OCI-LY3 (cell line): ENCODE results near the gene NECAB2.

Source experiments
- H2AFZ ChIP-seq: fragments of 200-600, 300-600 bp; shearing (Covaris generic); 2 replicates; pipeline ENCODE4 v1.6.0; 2014; ENCODE audit warnings: antibody characterized with exemption, low read depth, low read length
- H3K27ac ChIP-seq: fragments of 200-600, 300-600 bp; sonication (generic); 2 replicates; pipeline ENCODE4 v1.5.1; 2014; ENCODE audit warnings: mild to moderate bottlenecking, low read length, moderate library complexity, mixed read lengths
- H3K27me3 ChIP-seq: fragments of 200-600, 300-600 bp; sonication (generic); 2 replicates; pipeline ENCODE4 v1.6.1; 2014; ENCODE audit warnings: low read depth, low read length, mixed read lengths
- H3K36me3 ChIP-seq: fragments of 200-600, 300-600 bp; sonication (generic); replicated peaks from 2 replicates; pipeline ENCODE3; 2014; ENCODE audit warnings: low read depth, low read length, mixed read lengths
- H3K4me1 ChIP-seq: fragments of 300-600, 200-600 bp; sonication (generic); 2 replicates; pipeline ENCODE4 v1.6.1; 2014; ENCODE audit warnings: low read length, mixed read lengths
- H3K4me2 ChIP-seq: fragments of 200-600, 300-600 bp; sonication (generic); 2 replicates; pipeline ENCODE4 v1.6.1; 2014; ENCODE audit warnings: low read length, mixed read lengths
- H3K4me3 ChIP-seq: fragments of 300-600, 200-600 bp; sonication (generic); 2 replicates; pipeline ENCODE4 v1.5.1; 2014; ENCODE audit warnings: antibody characterized with exemption, mild to moderate bottlenecking, low read length, moderate library complexity
- H3K79me2 ChIP-seq: fragments of 300-600, 200-600 bp; shearing (Covaris generic); 2 replicates; pipeline ENCODE4 v1.6.1; 2014; ENCODE audit warnings: mild to moderate bottlenecking, low read length, mixed read lengths
- H3K9ac ChIP-seq: fragments of 300-600, 200-600 bp; shearing (Covaris generic); 2 replicates; pipeline ENCODE4 v1.6.0; 2014; ENCODE audit warnings: mild to moderate bottlenecking, low read length, moderate library complexity
- H3K9me3 ChIP-seq: fragments of 200-600, 300-600 bp; shearing (Covaris generic); 2 replicates; pipeline ENCODE4 v1.6.1; 2014; ENCODE audit warnings: low read length, mixed read lengths; ENCODE audit not compliant: insufficient read depth
- H4K20me1 ChIP-seq: fragments of 200-600, 300-600 bp; sonication (generic); 2 replicates; pipeline ENCODE4 v1.6.1; 2016; ENCODE audit warnings: low read length, mixed read lengths; ENCODE audit not compliant: insufficient read depth
- CTCF ChIP-seq: fragments of 200-600, 300-600 bp; sonication (generic); IDR thresholded peaks from 2 replicates; pipeline ENCODE4 v1.5.1; 2014; ENCODE audit warnings: antibody characterized with exemption, low read length, low read depth
- EZH2phosphoT487 ChIP-seq: fragments of 200-600 bp; shearing (Covaris generic); IDR thresholded peaks from 2 replicates; pipeline ENCODE4 v1.6.1; 2018; ENCODE audit warnings: antibody characterized with exemption, mixed run types, low read depth

Gene NECAB2

GRCh38 chr16:83972256-83973008, 4.4 kb downstream of the NECAB2 start:
- Histone ChIP-seq H3K9ac (no peak overlapping the region), H3K4me2 (no peak overlapping the region), H3K79me2 (no peaks in the 10 kb centered on the region), H3K27me3 (no peaks in the 10 kb centered on the region), H3K9me3 (no peaks in the 10 kb centered on the region), H3K4me3 (no peak overlapping the region), H3K36me3 (no peaks in the 10 kb centered on the region), H2AFZ (no peak overlapping the region), H3K27ac (no peak overlapping the region), H4K20me1 (no peaks in the 10 kb centered on the region), H3K4me1 (no peaks in the 10 kb centered on the region)
- TF ChIP-seq CTCF = no peak
- no peak for TF ChIP-seq EZH2phosphoT487

- TF ChIP-seq CTCF = no peak
- H3K36me3 ChIP-seq = no peaks in the 10 kb centered on the region
- no peaks in the 10 kb centered on the region for H4K20me1 ChIP-seq
- no peak overlapping the region for H2AFZ ChIP-seq
- H3K4me2 ChIP-seq = no peak overlapping the region
- no peak overlapping the region for H3K9ac ChIP-seq
- H3K27ac ChIP-seq = no peak overlapping the region
- no peak overlapping the region for H3K4me3 ChIP-seq
- H3K27me3 ChIP-seq = no peaks in the 10 kb centered on the region
- no peaks in the 10 kb centered on the region for H3K9me3 ChIP-seq
- H3K4me1 ChIP-seq = no peaks in the 10 kb centered on the region
- no peaks in the 10 kb centered on the region for H3K79me2 ChIP-seq
Measured at GRCh38 chr16:83973077-83973476, 5.0 kb downstream of the NECAB2 start.

GRCh38 chr16:83973581-83974385, 5.7 kb downstream of the NECAB2 start:
- no peaks in the 10 kb centered on the region for H3K9me3 ChIP-seq
- no peak overlapping the region for H3K4me3 ChIP-seq
- H3K4me2 ChIP-seq = no peak overlapping the region
- H2AFZ ChIP-seq = no peak overlapping the region
- H3K27me3 ChIP-seq = no peaks in the 10 kb centered on the region
- no peak overlapping the region for H3K27ac ChIP-seq
- H4K20me1 ChIP-seq = no peaks in the 10 kb centered on the region
- no peak for TF ChIP-seq EZH2phosphoT487
- TF ChIP-seq CTCF = no peak
- H3K9ac ChIP-seq = no peak overlapping the region
- H3K36me3 ChIP-seq = no peaks in the 10 kb centered on the region
- no peaks in the 10 kb centered on the region for H3K4me1 ChIP-seq
- no peaks in the 10 kb centered on the region for H3K79me2 ChIP-seq

- H3K36me3 ChIP-seq = no peaks in the 10 kb centered on the region
- no peaks in the 10 kb centered on the region for H3K9me3 ChIP-seq
- no peak overlapping the region for H3K27ac ChIP-seq
- no peak overlapping the region for H3K4me2 ChIP-seq
- no peaks in the 10 kb centered on the region for H3K4me1 ChIP-seq
- H3K79me2 ChIP-seq = no peaks in the 10 kb centered on the region
- no peak overlapping the region for H3K4me3 ChIP-seq
- no peaks in the 10 kb centered on the region for H3K27me3 ChIP-seq
- H3K9ac ChIP-seq = no peak overlapping the region
- H4K20me1 ChIP-seq = no peaks in the 10 kb centered on the region
- H2AFZ ChIP-seq = no peak overlapping the region
- TF ChIP-seq CTCF (no peak), EZH2phosphoT487 (no peak)
Measured at GRCh38 chr16:83974475-83974874, 6.4 kb downstream of the NECAB2 start.
